ENCODE results near the gene RNF220. TPM values are rescaled to one million over a fixed set of nuclear protein-coding genes. Genes with fewer than 3 reads are reported as not detected.

Gene RNF220
- total RNA-seq, 1 experiment from 2014 or later, result 92.4 TPM

GRCh38 chr1:44536357-44537209, 131.5 kb downstream of the RNF220 start:
- H3K4me1 ChIP-seq, result peaks cover 15% of the 10 kb centered on the region
- no TSS peak for BruUV-seq (replicated peaks)
- POLR2A ChIA-PET, result no interaction called here
- Mint-ChIP-seq H3K36me3 (ENCODE audit: insufficient read depth, unreplicated experiment) (no peaks in the 10 kb centered on the region), H3K27ac (ENCODE audit: unreplicated experiment) (no peak overlapping the region), H3K4me1 (ENCODE audit: low read depth, unreplicated experiment) (peaks cover 22% of the 10 kb centered on the region), H3K9me3 (ENCODE audit: unreplicated experiment) (no peaks in the 10 kb centered on the region), H3K4me3 (ENCODE audit: unreplicated experiment) (no peak overlapping the region), H3K27me3 (ENCODE audit: insufficient read depth, unreplicated experiment) (no peaks in the 10 kb centered on the region)
- no peak for DNase-seq
- TF ChIP-seq CTCF (IDR thresholded peaks at IDR 0.05; ENCODE audit: insufficient read depth in 1 of 2, low read depth in 1 of 2, low read length in 1 of 2, severe bottlenecking in 1 of 2, unreplicated experiment in 1 of 2), result no peak
- H3K9me3 ChIP-seq, result no peaks in the 10 kb centered on the region
- no peak overlapping the region for H3K4me3 ChIP-seq (ENCODE audit: low read depth, low read length)
- no peaks in the 10 kb centered on the region for H3K36me3 ChIP-seq (ENCODE audit: control insufficient read depth, insufficient read depth, low read length)
- intact Hi-C loops (cut with micrococcal nuclease; ENCODE audit: unreplicated experiment), result no loop called here
- CTCF ChIA-PET, result no interaction called here
- H3K27me3 ChIP-seq (replicated peaks; ENCODE audit: control insufficient read depth, insufficient read depth, low read length), result no peaks in the 10 kb centered on the region

GRCh38 chr1:44537538-44537937, 132.5 kb downstream of the RNF220 start:
- intact Hi-C loops (cut with micrococcal nuclease; ENCODE audit: unreplicated experiment), result no loop called here
- Mint-ChIP-seq H3K4me3 (ENCODE audit: unreplicated experiment) (no peak overlapping the region), H3K27me3 (ENCODE audit: insufficient read depth, unreplicated experiment) (no peaks in the 10 kb centered on the region), H3K36me3 (ENCODE audit: insufficient read depth, unreplicated experiment) (no peaks in the 10 kb centered on the region), H3K27ac (ENCODE audit: unreplicated experiment) (no peak overlapping the region), H3K4me1 (ENCODE audit: low read depth, unreplicated experiment) (peaks cover 13% of the 10 kb centered on the region), H3K9me3 (ENCODE audit: unreplicated experiment) (no peaks in the 10 kb centered on the region)
- no peaks in the 10 kb centered on the region for H3K9me3 ChIP-seq
- H3K4me1 ChIP-seq, result peaks cover 9% of the 10 kb centered on the region
- TF ChIP-seq CTCF (IDR thresholded peaks at IDR 0.05; ENCODE audit: insufficient read depth in 1 of 2, low read depth in 1 of 2, low read length in 1 of 2, severe bottlenecking in 1 of 2, unreplicated experiment in 1 of 2), result no peak
- H3K4me3 ChIP-seq (ENCODE audit: low read depth, low read length), result no peak overlapping the region
- no peaks in the 10 kb centered on the region for H3K27me3 ChIP-seq (replicated peaks; ENCODE audit: control insufficient read depth, insufficient read depth, low read length)
- no peak for DNase-seq
- H3K36me3 ChIP-seq (ENCODE audit: control insufficient read depth, insufficient read depth, low read length), result no peaks in the 10 kb centered on the region
- ChIA-PET CTCF (no interaction called here), POLR2A (no interaction called here)
- BruUV-seq (replicated peaks), result no TSS peak

- peaks cover 10% of the 10 kb centered on the region for H3K4me1 Mint-ChIP-seq (ENCODE audit: low read depth, unreplicated experiment)
- TF ChIP-seq CTCF (IDR thresholded peaks at IDR 0.05; ENCODE audit: insufficient read depth in 1 of 2, low read depth in 1 of 2, low read length in 1 of 2, severe bottlenecking in 1 of 2, unreplicated experiment in 1 of 2), result no peak
- ChIA-PET CTCF (no interaction called here), POLR2A (no interaction called here)
- H3K36me3 ChIP-seq (ENCODE audit: control insufficient read depth, insufficient read depth, low read length), result no peaks in the 10 kb centered on the region
- no peaks in the 10 kb centered on the region for H3K9me3 Mint-ChIP-seq (ENCODE audit: unreplicated experiment)
- no peaks in the 10 kb centered on the region for H3K9me3 ChIP-seq
- no peaks in the 10 kb centered on the region for H3K27me3 Mint-ChIP-seq (ENCODE audit: insufficient read depth, unreplicated experiment)
- peaks cover 6% of the 10 kb centered on the region; the same call in 1 of the 2 replicates for H3K4me1 ChIP-seq
- H3K36me3 Mint-ChIP-seq (ENCODE audit: insufficient read depth, unreplicated experiment), result no peaks in the 10 kb centered on the region
- no peak overlapping the region for H3K4me3 ChIP-seq (ENCODE audit: low read depth, low read length)
- no peak overlapping the region for H3K27ac Mint-ChIP-seq (ENCODE audit: unreplicated experiment)
- intact Hi-C loops (cut with micrococcal nuclease; ENCODE audit: unreplicated experiment), result no loop called here
- BruUV-seq (replicated peaks), result no TSS peak
- no peak overlapping the region for H3K4me3 Mint-ChIP-seq (ENCODE audit: unreplicated experiment)
- no peak for DNase-seq
- no peaks in the 10 kb centered on the region for H3K27me3 ChIP-seq (replicated peaks; ENCODE audit: control insufficient read depth, insufficient read depth, low read length)
Measured at GRCh38 chr1:44537956-44538355, 132.9 kb downstream of the RNF220 start.

Measured in Caco-2 (cell line).